Esophagus mucosa (tissue), 1 donor: ENCODE data around the gene C20orf96. TPM values are rescaled to one million over a fixed set of nuclear protein-coding genes. Genes with fewer than 3 reads are reported as not detected.
"Not testable (repeated sequence)": the region's sequence is repeated elsewhere in the genome, so short reads cannot be mapped to it uniquely, and the experiment has no call there.

Source experiments
- ATAC-seq: fragments of 200-7000 bp; cut with Tn5 transposase; one replicate; pipeline ENCODE4 v1.9.1; 2020
- total RNA-seq: library from RNA; stranded (reverse); gene quantifications from one replicate; pipeline ENCODE4 v1.2.4, GENCODE V29; 2023
- donor health status: DM: yes; HTN: yes; CAD: no.

The C20orf96 gene
- total RNA-seq, 1 donor from 2014 or later: 2.0 TPM

- peak; percentile 80 for ATAC-seq
Observed at GRCh38 chr20:235891-236290, 54.7 kb downstream of the C20orf96 start.

- ATAC-seq: no peak
Observed at GRCh38 chr20:227439-228105, 63.0 kb downstream of the C20orf96 start.

GRCh38 chr20:226958-227357 is 63.6 kb downstream of the C20orf96 start, which contains the start of gene DEFB129:
Gene DEFB129 (plus strand): TSS chr20:227258. CDS start chr20:227289, 31 bp downstream.
- no peak for ATAC-seq

GRCh38 chr20:225879-226278 is 64.7 kb downstream of the C20orf96 start:
- ATAC-seq: not testable (repeated sequence)

- no peak for ATAC-seq
Observed at GRCh38 chr20:221258-221830, 69.2 kb downstream of the C20orf96 start.

Other genes with a start within 250 kb of the C20orf96 start
- not detected for gene DEFB125, start 203.1 kb downstream of the C20orf96 start, total RNA-seq
- gene DEFB126, start 148.2 kb downstream of the C20orf96 start, total RNA-seq: not detected
- gene DEFB127, start 133.3 kb downstream of the C20orf96 start, total RNA-seq: not detected
- not detected for gene DEFB128, start 101.0 kb downstream of the C20orf96 start, total RNA-seq
- gene DEFB129, start 63.5 kb downstream of the C20orf96 start, total RNA-seq: not detected
- not detected for gene DEFB132, start 33.0 kb downstream of the C20orf96 start, total RNA-seq
- 6.2 TPM for gene ZCCHC3, start 6.8 kb upstream of the C20orf96 start, total RNA-seq
- gene SOX12, start 34.8 kb upstream of the C20orf96 start, total RNA-seq: 4.5 TPM
- 7.1 TPM for gene NRSN2, start 56.4 kb upstream of the C20orf96 start, total RNA-seq
- gene TRIB3, start 90.0 kb upstream of the C20orf96 start, total RNA-seq: 58.0 TPM
- 55.2 TPM for gene RBCK1, start 117.5 kb upstream of the C20orf96 start, total RNA-seq
- 18.8 TPM for gene TBC1D20, start 171.8 kb upstream of the C20orf96 start, total RNA-seq